ENCODE results near the gene PPM1B.

GRCh38 chr2:44171018-44171417 is 2.3 kb downstream of the PPM1B start:
- TF ChIP-seq SP1 (IDR thresholded peaks at IDR 0.05), result no peak
- TF ChIP-seq HDGF (IDR thresholded peaks at IDR 0.05; ENCODE audit: borderline replicate concordance), result no peak
- TF ChIP-seq FOXM1 (IDR thresholded peaks at IDR 0.05; ENCODE audit: borderline replicate concordance), result no peak
- no peak for TF ChIP-seq ELF4 (IDR thresholded peaks at IDR 0.05)
